Activated CD8-positive, alpha-beta memory T cell treated with anti-CD3 and anti-CD28 coated beads, Interleukin-2, amount 50 U/mL, for 4 hours (primary cell): ENCODE measurements around the gene CGNL1.

ENCODE experiments used
- DNase-seq: peaks from one replicate; pipeline ENCODE4 v3.0.0-alpha.2; 2020

Gene CGNL1

DNA sequence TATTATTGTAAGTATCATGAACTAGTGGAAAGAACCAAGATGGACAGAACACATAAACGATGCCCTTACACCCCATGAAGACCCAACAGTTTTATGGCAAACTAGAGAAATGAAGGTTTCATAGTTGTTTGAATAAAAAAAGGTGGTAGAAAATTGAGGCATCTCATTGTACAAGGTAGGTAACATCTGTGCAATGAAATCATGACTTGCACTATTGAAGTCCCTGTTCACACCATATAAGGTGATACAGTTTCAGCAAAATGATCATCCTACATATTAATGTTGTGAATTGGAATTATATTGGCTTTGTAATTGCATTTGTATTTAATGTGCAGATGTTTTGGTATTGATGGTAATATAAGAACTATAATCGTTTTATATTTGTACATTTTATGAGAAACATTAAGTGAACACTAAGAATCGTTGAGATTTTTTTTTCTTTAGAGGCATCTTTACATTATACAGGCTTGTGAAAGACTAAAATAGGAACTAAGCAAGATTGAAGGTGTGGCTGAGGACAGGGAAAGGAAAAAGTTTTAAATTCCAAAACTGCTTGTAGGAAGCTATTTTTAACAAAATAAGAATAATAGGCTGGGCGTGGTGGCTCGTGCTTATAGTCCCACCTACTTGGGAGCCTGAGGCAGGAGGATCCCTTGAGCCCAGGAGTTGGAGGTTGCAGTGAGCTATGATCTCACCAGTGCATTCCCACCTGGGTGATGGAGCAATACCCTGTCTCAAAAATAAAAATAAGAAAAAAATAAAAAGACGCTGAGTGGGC is 48.5 kb downstream of the CGNL1 start:
- DNase-seq: no peak

DNA sequence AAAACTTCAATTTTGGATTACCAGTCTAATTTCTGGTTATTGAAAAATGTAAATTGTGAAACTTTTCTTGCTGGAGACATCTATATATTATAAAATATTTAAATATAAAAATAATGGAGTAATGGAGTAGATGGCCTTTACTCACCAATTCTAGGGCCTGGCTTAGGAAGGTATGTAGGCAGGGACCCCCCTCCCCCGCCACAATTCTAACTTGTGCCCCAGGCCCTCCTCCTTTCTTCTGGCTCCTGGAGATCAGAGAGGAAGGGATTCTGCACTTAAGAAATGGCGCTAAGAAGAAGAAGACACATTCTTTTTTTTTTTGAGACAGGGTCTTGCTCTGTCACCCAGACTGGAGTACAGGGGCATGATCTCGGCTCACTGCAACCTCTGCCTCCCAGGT is 49.5 kb downstream of the CGNL1 start:
- DNase-seq: no peak

DNA sequence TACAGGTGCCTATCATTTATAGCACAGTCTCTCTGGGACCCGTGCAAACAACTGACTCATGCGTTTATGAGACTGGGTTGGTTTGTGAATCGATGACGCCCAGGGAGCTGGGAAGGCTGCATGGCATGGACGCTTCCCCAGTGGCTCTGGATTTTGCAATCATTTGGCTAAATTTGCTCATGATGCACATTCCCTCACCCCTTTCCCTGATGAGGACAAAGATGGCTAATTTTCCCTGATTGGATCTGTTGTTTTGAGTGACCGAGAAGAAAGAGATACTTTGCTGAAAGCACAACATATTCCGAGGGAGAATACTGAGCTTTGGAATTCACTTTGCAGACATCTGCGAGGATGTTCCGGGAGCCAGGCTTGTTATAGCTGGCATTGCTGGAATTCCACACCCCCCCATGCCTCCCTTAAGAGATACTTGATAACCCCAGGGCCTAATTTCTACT is 51.1 kb downstream of the CGNL1 start:
- DNase-seq: no peak

DNA sequence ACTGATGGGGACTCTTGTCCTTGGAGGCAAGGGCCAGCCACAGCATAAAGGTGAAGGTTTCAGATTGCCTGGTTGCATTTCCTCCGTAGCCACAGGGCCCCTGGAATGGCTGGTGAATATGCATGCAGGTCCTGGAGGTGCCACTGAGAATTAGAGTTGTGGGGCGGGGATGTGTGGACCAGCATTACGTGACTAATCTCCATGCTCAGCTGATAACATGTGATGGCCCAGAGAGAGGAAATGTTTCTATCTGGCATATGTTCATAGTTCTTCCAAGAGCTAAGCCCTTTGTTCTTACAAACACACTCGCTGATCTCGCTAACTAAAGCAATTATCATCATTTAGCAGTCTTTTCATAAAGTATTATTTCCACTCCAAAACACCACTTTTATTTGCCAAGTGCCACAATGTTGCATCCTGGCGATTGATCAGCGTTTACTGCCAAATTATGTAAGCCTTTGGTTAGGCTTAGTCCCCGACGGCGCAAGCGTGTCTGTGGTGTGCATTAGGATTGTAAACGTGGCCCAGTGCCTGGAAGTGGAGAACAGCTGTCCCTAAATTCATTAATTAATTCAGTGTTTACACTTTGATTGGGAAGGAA is 55.9 kb downstream of the CGNL1 start:
- no peak for DNase-seq

DNA sequence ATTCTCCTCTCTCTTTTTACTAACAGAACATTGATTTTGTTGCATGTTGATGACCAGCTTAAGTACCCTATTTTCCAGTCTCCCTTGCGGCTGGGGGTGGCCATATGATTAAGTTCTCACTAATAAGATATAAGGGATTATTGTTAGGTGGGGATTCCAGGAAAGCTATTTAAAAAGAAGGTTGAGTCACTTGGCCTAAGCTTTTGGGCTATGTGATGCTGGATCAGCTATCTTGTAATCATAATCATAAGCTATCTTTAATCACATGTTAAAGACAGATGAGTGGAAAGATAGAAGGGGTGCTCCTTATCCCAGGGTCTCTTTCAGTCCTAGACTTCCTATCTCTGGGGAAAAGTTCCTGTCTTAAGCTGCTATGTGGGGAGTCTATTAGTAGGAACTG is 59.9 kb downstream of the CGNL1 start:
- DNase-seq: no peak

DNA sequence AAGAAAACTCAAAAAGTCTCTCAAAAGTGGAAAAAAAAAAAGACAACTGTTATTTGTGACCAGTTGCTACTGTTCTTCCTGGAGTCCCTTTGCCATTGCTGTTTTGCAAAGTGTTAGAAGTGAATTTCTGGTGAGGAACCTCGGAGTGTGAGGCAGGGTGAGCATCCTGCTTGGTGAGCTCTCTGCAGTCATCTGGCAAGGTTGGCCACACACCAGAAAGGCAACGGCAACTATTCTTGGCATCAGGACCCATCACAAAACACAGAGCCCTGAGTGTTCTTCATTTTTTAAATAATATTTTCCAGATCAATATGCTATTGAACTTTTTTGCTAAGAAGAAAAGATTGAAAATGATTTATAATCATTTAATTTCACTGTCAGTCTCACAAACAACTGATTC is 60.7 kb downstream of the CGNL1 start:
- no peak for DNase-seq

DNA sequence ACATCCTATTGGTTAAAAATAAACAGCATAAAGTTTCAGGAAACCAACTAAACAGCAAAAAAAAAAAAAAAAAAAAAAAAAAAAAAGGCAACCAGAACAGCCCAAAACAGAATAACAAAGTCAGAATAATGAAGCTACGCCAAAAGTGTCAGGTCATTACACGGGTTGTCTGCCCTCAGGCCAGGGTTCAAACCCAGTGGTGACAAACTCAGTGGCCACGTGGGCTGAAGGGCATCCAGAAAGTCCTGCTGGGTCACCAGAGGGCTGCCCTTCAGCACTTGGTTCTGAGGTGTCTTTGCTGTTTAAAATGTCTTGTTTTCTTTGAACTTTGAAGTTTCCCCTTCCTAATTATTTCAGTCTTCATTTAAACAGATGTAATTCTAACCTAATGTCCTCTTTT is 61.3 kb downstream of the CGNL1 start:
- no peak for DNase-seq

DNA sequence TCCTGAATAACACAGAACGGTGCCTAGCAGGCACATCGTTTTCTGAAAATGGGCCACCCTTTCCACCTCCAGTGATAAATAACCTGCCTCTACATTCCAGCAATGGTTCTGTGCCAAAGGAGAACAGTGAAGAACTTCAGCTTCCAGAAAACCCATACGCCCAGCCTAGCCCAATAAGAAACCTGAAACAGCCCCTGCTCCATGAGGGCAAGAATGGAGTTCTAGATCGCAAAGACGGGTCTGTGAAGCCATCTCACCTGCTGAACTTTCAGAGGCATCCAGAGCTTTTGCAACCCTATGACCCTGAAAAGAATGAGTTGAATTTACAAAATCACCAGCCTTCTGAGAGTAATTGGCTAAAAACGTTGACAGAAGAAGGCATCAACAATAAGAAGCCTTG is 61.9 kb downstream of the CGNL1 start:
- DNase-seq: no peak

DNA sequence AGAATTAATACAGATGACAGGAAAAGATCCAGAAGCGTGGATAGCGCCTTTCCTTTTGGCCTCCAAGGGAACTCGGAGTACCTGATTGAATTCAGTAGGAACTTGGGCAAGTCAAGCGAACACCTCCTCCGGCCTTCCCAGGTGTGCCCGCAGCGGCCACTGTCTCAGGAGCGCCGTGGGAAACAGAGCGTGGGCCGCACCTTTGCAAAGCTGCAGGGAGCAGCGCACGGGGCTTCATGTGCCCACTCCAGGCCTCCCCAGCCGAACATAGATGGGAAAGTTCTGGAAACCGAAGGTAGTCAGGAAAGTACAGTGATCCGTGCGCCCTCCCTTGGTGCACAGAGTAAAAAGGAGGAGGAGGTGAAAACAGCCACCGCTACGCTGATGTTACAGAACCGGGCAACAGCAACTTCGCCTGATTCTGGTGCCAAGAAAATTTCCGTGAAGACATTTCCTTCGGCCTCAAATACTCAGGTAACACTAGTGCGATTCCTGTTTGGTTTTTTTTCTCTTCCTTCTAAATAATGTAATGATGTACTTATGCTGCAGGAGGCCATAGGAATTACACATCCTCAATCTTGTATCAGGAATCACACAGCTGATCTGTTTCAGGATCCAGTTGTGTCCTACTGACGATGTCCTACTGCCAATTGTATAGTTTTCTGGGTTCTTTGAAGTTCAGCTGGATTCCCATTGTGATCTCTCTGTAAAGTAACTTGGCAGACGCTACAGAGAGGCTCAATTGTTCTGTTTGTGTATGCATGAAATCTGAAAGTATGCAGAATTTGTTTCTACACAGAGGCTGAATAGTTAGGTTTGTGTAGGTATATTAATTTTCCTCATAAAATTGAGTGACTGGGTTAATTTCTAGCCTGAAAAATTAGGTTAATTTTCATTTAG is 63.1 kb downstream of the CGNL1 start:
- no peak for DNase-seq

DNA sequence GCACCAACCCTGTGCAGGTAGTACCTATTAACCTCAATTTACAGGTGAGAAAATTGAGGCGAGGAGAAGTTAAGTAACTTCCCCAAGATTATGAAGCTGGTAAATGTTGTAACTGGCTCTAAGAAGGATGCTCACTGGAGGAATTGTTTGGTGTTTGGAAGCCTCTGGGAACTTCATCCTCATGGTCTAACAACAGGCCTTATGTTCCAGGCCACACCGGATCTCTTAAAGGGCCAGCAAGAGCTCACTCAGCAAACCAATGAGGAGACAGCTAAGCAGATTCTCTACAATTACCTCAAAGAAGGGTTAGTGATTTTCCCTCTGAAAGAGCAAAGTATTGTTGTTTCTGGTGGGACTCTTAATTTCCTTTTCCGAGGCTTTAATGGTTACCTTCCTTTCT is 63.9 kb downstream of the CGNL1 start:
- no peak for DNase-seq

DNA sequence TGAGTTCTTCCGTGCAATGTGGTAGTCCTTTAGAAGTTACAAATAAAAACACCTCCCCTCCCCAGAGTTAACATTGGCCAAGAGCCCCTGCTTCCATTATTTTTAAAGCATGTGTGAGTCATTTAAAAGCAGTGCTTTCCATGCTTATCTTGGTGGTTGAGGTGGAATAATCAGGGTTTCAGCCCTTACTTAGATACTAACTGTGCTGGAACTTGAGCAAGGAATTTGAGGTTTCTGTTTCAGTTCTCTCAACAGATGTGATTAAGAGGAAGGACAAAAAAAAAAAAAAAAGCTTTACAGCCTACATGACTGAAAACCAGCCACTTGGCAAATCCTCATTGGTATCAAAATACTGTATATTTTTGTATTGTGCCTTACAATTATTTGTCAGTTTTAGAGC is 64.5 kb downstream of the CGNL1 start:
- no peak for DNase-seq

DNA sequence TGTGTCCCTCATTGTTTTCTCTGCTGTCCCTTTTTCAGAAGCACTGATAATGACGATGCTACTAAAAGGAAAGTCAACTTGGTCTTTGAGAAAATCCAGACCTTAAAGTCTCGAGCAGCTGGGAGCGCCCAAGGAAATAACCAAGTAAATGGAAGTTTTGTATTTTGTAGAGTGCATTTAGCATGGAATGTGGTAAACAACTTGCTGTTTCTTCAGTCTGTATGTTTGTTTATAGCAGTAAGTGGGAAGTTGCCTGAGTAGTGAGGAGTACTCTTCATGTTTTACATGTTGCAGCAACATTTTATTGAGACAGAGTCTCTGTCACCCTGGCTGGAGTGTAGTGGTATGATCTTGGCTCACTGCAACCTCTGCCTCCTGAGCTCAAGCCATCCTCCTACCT is 66.0 kb downstream of the CGNL1 start:
- no peak for DNase-seq

DNA sequence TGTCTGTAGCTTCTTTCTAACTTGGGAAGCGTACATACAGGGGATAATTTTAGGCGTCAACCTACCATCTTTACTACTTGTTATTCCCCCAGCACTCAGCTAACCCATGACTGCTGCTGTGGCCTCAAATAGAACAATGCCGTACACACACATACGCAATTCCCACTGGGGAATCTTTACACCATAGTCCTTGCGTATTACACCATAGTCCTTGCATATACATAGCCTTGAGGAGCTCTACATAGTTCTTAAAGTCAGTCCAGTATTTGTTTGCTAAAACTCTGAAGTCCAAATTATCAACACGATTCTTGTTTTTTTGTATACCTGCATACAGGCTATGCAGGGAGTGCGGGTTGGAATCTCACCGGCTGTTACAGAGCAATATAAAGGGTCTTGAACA is 67.2 kb downstream of the CGNL1 start:
- DNase-seq: no peak

DNA sequence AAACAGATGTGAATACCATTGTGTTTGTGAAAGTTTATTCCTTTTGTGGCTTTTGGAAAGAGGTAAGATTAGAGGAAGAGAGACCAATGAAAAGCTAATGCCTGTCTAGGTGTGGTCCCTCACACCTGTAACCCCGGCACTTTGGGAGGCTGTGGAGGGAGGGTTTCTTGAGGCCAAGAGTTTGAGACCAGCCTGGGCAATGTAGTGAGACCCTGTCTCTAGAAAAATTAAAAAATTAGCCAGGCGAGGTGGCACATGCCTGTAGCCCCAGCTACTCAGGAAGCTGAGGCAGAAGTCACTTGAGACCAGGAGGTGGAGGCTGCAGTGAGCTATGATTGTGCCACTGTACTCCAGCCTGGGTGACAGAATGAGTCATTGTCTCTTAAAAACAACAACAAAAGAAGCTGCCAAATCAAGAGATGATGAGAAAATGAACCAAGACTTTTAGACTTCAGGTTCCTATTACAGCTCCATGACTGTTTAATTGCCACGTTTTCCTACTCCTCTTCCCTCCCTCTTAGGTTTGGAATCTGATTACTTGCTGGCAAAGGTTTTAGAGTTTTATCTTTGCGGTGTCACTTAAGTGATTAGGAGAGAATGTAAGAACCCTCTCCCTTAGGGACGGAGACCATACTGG is 68.7 kb downstream of the CGNL1 start:
- DNase-seq: no peak

DNA sequence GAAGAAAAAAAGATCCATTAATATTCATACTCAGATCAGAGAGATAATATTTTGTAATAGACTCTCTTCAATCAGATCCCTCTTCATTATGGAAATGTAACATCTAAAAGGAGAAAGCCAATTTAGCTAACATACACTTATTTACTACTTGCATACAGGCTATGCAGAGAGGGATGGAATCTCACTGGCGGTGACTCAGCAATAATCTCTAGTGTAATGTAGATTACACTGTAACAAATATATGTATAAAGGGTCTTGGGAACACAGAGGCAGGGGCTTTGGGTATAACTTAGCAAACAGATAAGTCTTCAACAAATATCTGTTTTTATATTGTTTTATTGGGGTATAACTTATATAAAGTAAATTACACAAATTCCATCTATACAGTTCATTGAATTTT is 69.6 kb downstream of the CGNL1 start:
- DNase-seq: no peak

DNA sequence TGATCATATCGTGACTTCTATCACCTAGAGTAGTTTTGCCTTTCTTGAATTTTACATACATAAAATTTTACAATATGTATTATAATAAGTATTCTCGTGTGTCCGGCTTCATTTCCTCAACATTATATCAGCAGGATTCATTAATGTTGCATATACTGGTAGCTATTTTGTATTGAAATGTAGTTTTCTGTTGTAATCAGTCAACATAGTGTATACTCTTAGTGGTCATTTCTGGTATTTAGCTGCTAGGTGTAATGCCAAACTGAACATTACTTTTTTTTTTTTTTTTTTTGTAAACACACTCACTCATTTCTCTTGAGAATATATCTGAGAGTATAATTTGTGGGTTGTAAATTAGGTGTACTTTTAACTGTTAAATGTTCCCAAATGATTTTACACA is 70.1 kb downstream of the CGNL1 start:
- no peak for DNase-seq

DNA sequence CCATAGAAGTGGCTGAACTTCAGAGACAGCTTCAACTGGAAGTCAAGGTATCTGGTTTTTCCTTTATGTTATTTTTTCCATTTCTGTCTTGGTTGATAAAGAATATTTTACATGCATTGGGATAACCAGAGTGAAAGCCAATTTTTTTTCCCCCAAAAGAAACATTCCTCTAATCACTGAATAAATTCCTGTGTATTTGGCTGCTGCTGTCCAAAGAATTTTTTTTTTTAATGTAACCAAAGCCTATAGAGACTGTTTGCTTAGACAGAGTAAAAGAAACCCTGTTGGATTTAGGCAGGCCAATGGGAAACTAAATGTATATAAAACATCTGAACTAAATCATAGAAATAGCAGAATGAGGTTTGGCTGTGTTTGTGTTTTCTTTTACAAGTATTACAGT is 75.2 kb downstream of the CGNL1 start:
- no peak for DNase-seq

DNA sequence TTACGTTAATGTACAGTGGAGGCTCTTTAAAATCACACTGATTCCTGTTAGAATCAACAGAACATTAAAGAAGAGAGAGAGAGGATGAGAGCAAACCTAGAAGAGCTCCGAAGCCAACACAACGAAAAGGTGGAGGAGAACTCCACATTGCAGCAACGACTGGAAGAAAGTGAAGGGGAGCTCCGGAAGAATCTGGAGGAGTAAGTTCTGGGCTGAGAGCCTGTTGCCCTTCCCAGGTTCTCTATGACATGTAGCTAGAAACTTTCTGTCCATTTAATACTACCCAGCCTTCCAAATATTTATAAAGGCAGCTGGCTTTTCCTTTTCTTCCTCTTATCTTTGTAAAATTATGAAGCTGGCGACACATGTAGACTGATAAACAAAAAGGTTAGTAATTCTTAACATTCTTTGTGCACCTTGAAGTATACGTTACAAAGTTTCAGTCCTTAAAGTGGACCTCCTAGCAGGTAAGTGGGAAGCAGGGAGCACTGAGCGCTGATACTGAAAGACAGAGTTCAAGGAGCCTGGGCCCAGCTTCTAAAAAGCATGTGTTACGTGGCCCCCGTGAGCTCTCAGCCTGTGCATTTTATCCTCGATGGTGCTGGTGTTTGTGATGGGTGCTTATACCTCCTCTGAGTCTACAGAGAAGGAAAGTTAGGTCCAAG is 75.9 kb downstream of the CGNL1 start:
- no peak for DNase-seq

DNA sequence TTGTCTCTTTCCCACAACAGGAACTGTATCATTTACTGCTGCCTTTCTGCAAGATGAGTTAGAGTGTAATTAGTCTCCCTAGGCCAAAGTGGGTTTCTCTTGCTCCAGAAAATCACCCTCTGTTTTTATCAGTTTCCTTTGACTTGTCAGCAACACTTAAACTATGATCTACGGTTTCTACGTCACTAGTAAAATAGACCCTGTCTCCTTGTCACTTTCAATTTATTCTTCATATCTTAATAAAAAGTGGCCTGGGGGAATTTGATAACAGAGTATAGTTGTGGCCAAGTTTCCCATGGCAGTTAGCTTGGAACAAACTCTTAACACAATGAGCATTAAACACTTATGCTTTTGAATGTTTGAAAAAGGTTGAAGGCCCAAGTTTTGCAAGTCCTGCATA is 79.6 kb downstream of the CGNL1 start:
- DNase-seq: no peak

DNA sequence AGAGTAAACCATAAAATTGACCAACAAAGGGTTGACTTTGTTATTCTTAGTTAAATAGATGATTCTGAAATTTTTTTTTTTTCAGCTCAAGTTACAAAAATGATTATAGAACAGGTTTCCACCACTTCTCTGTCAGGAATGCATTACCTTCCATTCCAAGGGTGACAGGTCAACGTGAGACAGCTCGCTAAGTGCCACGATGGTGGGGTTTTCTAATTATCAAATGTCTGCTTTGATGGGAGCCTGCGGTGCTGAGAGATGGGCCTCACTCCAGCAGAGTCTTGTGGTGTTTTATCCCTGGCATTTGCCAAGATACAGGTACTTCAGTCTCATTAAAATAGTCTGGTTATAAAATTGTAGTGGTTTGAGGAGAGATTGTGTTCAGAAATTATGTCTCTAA is 80.3 kb downstream of the CGNL1 start:
- no peak for DNase-seq

DNA sequence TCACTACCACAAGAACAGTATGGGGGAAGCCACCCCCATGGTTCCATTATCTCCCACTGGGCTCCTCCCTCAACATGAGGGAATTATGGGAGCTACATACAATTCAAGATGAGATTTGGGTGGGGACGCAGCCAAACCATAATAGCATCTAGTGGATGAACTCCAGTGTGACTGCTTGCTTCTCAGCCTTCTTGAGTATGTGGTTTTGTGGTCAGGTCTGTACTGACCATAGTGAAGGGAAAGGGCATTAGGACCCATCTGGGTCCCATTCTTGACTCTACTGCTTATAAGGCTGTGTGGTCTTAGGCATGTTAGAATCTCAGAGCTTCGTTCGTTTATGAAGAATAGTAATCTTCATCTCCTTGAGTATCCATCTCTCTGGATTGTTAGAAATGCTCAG is 81.4 kb downstream of the CGNL1 start:
- no peak for DNase-seq

DNA sequence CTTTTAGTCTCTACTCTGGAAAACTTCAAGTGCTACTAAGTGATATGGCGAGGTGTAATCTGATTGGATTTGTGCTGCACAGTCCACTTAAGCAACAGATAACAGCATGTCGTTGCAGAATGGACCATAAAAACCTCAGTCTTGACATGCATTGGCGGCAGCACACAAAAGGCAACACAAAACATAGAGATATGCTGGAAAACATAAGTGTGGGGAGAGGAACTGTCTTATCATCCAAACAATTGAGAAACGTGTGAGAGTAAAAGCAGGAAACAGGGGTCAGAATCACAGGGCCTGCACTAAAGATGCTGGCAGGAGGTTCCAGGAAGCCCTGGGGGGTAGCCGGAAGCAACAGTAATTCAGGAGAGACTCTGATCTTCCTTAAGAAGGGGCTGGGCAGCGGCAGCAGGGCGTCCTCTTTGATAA is 82.1 kb downstream of the CGNL1 start:
- DNase-seq: no peak
